GM19239 (cell line): Measurements from ENCODE around the gene SLC14A1.

ENCODE experiments used
- DNase-seq: peaks from one replicate; pipeline ENCODE4 v3.0.0; 2011; ENCODE audit warnings: low spot score; ENCODE audit not compliant: insufficient read length
- FAIRE-seq: peaks from 2 replicates; lab custom pipeline; 2011; peaks lifted over from hg19 to GRCh38; lab: Jason Lieb, UNC

The SLC14A1 gene

DNA sequence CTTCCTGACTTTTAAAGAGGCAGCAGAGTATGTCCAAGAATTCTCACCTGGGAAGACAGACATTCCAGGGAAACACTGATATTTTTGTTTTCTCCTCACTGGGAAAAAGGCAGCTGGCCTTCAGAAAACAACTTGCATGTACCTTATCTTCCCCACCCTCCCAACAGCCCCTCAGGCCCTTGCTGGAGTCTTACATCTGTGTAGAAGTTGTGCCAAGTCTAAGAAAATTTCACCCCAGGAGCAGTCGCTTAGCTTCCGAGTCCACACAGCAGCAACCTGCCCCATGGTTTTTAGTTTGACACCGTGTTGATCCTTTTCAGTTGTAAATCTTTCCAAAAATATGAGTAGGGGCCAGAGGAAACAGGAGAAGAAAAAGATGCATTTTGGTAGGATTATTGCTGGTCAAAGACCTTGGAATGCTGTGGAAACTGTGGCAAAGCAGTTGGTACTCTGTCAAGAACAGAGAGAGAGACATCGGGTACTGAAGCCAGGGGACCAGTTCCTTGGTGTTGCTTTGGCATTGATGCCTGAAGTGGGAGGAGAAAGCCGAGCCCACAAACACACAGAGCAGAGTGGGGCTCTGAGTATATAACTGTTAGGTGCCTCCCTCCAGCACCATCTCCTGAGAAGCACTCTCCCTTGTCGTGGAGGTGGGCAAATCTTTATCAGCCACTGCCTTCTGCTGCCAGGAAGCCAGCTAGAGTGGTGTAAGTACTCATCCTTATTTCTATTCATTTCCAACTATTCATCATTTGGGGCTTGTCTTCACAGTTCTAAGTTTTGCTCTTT lies at the start of gene SLC14A1:
TSS of gene SLC14A1 (plus strand) at position 615 of the 789 bp plus-strand sequence. CDS start 6,140 bp downstream, outside the sequence.
- no peak for DNase-seq
- no peak for FAIRE-seq

- DNase-seq (no peak), FAIRE-seq (no peak)
Measured at GRCh38 chr18:45677276-45677807, 46.6 kb upstream of the SLC14A1 start.

DNA sequence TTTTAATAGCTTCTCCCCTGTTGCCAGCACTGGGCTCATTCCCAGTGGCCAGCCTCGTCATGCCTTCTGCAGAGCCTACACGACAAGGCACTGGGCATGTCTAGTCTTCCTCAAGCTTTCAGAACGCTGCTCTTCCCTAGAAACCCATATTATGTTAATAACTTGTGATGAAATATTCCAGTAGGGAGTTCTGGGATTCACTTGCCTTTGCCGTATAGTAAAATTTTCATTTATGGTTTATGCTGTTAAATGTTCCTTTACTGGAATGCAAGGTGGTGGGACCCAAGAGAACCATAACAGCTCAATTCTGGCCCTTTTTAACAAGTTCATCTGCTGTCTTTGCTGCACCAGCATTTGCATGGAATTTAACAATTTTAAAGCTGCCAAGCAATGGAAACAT lies 45.5 kb upstream of the SLC14A1 start:
- FAIRE-seq: no peak

DNA sequence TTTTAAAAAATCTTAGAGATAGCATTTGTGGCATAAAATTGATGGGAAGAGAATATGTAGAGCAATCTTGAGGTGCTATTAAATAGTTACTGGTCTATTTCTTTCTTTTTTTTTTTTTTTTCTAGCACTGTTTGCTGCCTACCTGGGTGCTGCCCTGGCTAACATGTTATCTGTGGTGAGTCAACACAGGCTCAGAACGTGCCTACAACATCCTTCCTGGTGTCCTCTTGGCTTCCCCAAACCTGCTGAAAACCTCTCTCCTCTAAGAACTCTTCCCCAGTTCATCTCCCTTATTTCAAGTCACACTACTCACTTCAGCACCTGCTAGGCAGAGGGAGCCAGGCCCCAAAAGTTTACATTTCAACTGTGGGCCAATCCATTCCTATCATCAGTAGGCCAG lies 45.1 kb upstream of the SLC14A1 start:
- DNase-seq (no peak), FAIRE-seq (no peak)

More for the DNA sequence above, 45.5 kb upstream of the SLC14A1 start:
- no peak for DNase-seq

DNA sequence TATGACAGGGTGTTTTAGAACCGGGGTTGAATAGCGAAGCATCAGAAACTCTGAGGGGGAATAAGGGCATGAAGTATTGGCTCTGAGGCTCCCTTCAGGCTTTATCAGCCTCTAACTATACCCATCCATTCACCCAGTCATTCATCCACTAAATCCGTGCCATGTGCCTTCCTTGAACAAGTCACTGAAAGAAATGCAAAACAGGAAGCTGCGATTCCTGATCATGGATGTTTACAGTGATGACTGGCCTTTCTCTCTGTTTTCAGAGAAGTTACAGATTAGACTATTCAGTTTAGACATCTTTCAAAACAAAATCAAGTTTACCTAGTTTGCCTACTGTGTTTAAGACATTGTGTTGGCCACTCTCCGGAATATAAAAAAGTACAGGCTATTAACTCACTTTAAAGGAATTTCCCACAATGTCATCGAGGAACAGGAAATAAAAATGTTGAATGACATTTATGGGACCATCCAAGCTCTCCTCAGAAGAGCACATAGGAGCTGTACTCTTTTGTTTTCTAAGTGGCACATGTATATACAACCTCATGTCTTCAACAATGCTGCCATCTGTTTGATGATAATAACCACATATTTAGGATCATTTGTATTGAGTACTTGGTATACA lies 43.8 kb upstream of the SLC14A1 start:
- DNase-seq (no peak), FAIRE-seq (no peak)

DNA sequence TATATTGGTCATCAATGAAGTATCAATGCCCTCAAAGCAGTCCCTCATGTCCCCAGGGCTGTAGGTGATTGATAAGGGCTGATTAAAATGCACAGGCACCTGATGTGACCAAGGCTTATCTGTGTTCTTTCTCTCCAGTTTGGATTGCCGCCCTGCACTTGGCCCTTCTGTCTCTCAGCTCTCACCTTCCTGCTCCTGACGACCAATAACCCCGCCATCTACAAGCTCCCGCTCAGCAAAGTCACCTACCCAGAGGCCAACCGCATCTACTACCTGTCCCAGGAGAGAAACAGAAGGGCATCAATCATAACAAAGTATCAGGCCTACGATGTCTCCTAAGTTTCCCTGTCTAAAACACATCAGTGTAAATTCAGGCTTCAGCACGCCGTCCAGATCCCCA lies 41.8 kb upstream of the SLC14A1 start:
- FAIRE-seq (no peak), DNase-seq (no peak)

DNA sequence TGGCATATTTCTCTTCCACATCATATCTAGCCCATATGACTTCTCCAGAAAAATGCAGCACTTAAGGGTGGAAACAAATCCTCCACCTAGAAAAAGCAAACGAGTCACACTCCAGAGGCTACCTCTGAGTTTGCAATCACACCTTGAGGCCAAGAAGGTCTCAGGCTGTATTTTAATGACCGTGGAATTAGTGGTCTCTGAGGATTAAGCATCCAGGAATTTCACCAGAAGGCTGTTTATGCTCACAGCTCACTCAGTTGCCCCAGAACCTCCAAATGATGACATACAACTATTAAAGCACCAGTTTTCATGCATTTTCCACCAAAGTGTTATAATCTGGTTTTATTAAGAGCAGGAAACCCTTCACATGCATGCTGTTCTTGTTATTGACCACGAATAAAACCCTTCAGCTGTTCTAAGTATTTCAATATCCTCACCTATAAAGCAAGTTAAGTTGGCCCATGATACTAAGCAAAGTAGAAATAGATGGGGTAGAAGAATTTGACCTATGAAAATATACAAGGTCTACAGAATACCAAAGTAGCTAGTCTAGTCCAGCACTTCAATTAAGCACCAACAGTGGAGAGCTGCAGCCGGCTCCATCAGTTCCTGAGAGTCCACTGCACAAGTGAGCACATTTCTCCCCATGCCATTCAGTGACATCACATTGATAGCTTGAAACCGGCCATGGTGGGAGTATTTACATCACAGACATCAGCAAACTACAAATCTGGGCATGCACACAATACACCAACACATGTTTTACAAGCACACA lies 39.5 kb upstream of the SLC14A1 start:
- no peak for DNase-seq
- no peak for FAIRE-seq

GRCh38 chr18:45686891-45687611 lies 36.9 kb upstream of the SLC14A1 start:
- FAIRE-seq: peak; percentile 88
- peak; percentile 43 for DNase-seq

- FAIRE-seq: no peak
- no peak for DNase-seq
Measured at GRCh38 chr18:45687621-45688020, 36.4 kb upstream of the SLC14A1 start.

GRCh38 chr18:45688113-45688512 lies 35.9 kb upstream of the SLC14A1 start:
- DNase-seq (no peak), FAIRE-seq (peak; percentile 59)

GRCh38 chr18:45688833-45689232 lies 35.1 kb upstream of the SLC14A1 start:
- DNase-seq (no peak), FAIRE-seq (peak; percentile 66)

DNA sequence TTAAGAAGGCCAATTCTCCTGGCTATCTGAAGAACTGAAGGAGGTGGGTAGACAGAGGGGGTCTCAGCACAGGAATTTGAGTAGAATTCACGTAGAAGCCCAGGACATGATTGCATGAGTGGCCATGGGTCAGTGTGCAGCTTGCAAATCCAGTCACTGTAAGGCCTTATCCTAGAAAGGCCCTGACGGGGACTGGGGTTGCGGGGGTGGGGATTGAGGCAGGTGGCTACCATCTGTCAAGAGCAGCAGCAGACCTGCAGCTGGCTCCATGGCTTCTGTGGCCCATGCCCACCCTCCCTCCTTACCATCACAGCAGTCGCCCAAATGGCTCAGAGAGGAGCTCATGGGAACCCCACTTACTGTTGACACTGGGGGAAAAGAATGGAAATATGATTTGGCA lies 34.6 kb upstream of the SLC14A1 start:
- DNase-seq (no peak), FAIRE-seq (no peak)

DNA sequence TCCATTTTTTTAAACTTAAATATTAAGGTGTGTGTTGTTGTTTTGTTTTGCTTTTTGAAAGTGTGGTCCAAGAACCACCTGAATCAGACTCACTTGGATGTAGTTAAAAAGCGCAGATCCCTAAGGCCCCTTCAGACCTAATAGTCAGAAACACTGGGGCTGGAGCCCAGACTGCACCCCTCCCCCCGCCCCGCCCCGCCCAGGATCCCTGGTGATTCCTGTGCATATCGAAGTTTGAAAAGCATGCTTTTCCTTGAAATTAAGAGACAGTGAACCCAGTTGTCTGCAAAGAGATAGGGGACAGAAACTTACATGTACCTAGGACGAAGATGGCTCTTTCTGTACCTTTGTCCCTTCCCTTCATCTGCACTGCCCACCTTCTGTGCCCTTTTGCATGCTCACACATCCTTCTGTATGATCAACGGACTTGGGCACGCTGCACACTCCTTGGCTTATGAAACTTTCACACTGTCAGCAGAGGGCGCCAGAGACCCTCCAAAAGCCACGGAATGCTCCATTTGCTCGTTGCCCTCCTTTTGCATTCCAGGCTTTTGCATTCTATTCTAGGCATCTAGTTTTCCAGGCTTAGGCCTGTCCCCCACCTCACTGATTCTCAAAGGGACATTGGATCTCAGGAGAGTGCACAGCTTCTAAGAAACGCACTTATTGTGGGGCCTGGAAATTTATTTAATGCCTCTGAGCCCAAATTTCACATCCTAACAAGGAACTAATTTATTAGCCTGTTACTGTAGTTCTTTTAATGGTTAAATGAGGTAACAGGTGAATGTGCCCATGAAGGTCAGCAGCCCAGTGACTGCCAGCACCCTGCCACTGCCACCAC lies 32.8 kb upstream of the SLC14A1 start:
- DNase-seq: peak; percentile 40
- FAIRE-seq: peak; percentile 69

DNA sequence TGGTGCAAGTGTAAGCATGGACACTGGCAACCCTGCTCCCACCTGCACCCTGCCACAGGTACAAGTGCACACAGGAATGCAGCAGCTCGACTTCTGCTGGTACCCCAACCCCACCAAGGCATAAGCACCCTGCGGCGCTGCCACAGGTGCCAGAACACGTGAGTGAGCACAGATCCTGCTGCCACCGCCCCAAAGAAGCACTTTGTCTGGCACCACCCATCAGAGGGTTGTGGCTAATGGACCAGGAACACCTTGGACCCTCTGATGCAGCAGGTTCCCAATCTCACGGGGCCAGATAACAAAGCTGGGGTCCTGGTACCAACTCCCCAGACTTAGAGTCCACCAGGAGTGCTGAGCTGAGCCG lies 32.2 kb upstream of the SLC14A1 start:
- FAIRE-seq (no peak), DNase-seq (no peak)

- no peak for FAIRE-seq
- DNase-seq: no peak
Measured at GRCh38 chr18:45702708-45703265, 21.2 kb upstream of the SLC14A1 start.

DNA sequence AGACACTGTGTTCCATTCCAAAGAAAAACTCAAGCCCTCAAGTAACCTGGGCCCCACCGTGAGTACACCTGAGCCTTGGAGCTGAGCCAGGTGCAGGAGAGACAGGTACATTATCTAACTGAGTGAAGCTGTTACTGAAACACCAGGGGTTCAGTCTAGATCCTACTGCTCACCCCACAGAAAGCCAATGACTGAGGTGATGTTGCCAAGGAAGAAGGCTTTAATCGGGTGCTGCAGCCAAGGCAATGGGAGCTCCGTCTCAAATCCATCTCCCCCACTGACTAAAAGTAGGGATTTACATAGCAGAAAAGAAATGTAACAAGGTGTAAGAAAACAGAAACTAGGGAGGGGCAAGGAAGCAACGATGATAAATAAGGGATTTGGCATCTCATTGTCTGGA lies 15.2 kb upstream of the SLC14A1 start:
- DNase-seq (no peak), FAIRE-seq (no peak)

DNA sequence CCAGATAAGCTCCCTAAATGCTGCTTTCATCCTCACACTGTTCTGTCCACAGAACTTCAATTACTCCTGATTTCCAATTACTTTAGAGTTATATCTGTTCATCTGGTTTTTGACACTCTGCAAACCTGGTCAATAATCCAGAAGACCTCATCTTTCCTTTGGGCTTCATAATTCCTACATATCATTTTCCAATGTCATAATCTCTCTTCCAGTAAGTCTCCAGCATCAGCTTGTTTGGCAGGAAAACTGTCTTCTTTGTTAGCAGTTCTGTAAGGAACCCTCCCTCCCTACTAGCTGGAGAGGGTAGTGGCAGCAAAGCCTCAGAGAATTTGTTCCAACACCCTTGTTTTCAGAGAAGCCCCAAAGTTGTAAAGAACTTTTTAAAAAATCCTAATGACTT lies 11.9 kb upstream of the SLC14A1 start:
- DNase-seq (no peak), FAIRE-seq (no peak)

GRCh38 chr18:45713239-45713638 lies 10.7 kb upstream of the SLC14A1 start:
- no peak for DNase-seq
- no peak for FAIRE-seq

GRCh38 chr18:45715212-45715780 lies 8.7 kb upstream of the SLC14A1 start:
- DNase-seq: no peak
- no peak for FAIRE-seq
